ENCODE data around the gene LHCGR. TPM values are rescaled to one million over a fixed set of nuclear protein-coding genes. Genes with fewer than 3 reads are reported as not detected.
A peak's percentile ranks its signal among the peaks of the same experiment; 100 is the strongest.
"Not testable (repeated sequence)": the region's sequence is repeated elsewhere in the genome, so short reads cannot be mapped to it uniquely, and the experiment has no call there.

Gene LHCGR
- total RNA-seq, 1 donor from 2014 or later = 0.10 TPM

DNA sequence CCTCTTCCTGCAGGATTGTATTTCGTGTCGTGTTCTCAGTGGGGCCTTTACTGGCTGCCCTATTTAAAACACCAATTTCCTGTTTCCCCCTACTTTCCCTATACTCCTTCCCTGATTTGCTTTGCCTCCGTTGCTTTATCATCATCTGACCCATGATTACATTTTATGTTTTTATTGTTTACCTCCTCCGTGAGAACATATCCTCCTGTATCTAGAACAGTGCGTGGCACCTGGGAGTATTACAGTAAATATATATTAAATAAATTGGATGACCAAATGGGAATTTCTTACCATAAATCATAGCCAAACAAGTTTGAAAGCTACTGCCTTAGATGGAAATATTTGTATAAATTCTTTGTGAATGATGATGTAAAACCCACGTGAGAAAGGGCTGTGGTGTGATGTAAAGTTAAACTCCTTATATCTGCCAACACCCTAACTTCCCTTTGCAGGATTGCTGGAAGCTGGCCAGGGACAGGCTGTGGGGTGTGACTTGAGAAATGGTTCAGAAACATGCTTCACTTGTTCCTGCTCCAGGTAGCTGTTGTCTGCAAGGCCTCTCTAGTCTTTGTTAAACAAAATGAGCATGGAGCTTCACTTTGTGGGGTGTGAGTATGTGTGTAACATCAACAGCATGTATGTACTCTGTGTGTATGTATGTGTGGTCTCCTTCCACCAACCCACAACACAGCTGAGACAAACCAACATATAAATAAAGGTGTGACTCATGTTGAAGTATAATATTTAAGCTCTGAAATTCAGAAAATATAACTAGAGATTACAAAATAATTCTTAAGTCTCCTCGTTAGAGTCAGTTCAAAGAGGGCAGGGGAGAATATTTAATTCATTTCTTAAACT, 40.3 kb downstream of the LHCGR start:
- intact Hi-C loops (cut with micrococcal nuclease) = no loop called here
- ATAC-seq (no peak), DNase-seq (peak; percentile 46)

GRCh38 chr2:48714245-48714644, 41.3 kb downstream of the LHCGR start:
- intact Hi-C loops (cut with micrococcal nuclease) = no loop called here
- ATAC-seq = no peak
- DNase-seq = no peak

GRCh38 chr2:48713647-48714046, 41.9 kb downstream of the LHCGR start:
- no peak for DNase-seq
- ATAC-seq = peak; percentile 42
- intact Hi-C loops (cut with micrococcal nuclease) = no loop called here

- intact Hi-C loops (cut with micrococcal nuclease) = no loop called here
- DNase-seq (no peak), ATAC-seq (no peak)
Observed at GRCh38 chr2:48712151-48712550, 43.4 kb downstream of the LHCGR start.

GRCh38 chr2:48711343-48711742, 44.2 kb downstream of the LHCGR start:
- no peak for DNase-seq
- no peak for ATAC-seq
- intact Hi-C loops (cut with micrococcal nuclease) = no loop called here

DNA sequence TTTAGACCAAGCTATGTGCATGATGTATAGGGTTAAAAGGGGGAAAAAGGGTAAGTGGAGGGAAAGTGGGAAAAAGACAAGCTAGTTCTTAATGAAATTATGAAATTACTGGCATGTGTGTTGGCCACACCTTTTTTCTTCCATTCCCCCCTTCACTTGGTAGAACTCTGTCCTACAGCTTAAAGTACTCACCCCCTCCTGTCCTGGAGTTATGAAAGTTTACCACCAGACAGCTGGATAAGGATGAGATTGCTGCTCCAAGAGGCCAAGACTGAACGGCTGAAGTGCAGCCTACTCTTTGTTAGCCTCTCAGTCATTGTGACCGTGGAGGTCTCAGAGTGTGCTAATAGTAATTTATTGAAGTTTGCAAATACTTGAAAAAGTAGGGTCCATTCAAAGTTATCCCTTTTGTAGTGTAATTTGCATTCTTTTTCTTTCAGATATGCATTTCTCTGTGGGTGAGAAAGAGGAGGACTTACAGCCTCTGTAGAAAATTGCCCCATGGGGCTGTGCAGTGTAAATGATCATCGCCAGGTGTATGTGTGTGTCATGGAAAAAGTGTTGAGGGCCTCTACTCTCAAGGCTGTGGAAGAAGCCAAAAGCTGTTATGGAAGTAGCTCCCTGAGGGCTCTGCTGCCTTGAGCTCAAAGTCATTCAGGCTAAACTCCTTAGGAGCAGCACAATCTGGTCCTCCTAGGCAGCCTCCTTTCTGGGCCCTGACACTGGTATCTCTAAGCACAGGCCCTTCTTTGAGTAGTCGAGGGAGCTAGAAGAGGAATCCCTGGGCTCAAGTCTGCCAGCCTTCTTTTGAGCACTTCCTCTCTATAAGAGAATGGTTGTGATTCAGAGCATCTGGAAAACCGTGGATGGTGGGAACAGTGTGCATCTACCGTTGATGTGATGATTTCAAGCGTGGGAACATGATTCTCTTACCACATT, 46.2 kb downstream of the LHCGR start:
- intact Hi-C loops (cut with micrococcal nuclease) = no loop called here
- ATAC-seq = no peak
- no peak for DNase-seq

DNA sequence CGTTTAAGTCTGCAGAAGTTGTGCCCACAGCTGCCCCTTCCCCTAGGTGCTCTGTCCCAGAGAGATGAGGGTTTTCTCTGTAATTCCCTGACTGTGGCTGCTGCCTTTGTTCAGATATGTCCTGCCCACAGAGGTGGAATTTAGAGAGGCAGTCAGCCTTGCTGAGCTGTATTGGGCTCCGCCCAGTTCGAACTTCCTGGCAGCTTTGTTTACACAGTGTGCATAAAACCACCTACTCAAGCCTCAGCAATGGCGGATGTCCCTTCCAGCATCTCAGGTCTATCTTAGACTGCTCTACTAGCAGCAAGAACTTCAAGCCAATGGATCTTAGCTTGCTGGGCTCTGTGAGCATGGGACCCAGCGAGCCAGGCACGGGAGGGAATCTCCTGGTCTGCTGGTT, 48.1 kb downstream of the LHCGR start:
- intact Hi-C loops (cut with micrococcal nuclease) = no loop called here
- ATAC-seq (no peak), DNase-seq (no peak)

- ATAC-seq; intact Hi-C loops (cut with micrococcal nuclease): not testable (repeated sequence)
Observed at GRCh38 chr2:48703621-48704020, 51.9 kb downstream of the LHCGR start.

DNA sequence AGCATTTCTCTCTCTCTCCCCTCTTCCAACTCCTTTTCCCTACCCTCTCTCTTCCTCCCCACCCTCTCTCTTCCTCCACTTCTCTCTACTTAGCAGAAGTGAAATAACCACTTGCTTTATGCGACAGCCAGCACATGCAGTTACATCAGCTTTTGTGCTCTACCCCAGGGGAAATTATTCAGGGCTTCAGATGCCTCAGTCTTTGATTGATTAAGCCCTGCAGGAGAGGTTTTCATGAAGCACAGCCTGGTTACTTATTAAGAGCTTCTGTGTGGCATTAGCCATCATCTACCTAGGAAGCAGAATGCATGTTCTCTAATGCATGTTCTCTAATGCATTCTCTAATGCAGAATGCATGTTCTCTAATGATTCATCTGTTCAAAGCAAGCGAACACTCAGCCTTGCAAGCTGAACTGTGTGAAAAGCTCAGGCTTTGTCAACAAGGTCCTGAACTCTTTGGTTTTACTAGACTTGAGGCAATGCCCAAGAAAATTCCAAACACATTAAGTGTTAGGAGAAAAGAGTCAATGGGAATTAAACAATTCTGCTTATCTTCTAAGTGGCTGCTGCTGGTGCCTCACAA, 56.1 kb downstream of the LHCGR start:
- DNase-seq (no peak), ATAC-seq (no peak)
- intact Hi-C loops (cut with micrococcal nuclease) = no loop called here

More at GRCh38 chr2:48703621-48704020, 51.9 kb downstream of the LHCGR start:
- not testable (repeated sequence) for DNase-seq

DNA sequence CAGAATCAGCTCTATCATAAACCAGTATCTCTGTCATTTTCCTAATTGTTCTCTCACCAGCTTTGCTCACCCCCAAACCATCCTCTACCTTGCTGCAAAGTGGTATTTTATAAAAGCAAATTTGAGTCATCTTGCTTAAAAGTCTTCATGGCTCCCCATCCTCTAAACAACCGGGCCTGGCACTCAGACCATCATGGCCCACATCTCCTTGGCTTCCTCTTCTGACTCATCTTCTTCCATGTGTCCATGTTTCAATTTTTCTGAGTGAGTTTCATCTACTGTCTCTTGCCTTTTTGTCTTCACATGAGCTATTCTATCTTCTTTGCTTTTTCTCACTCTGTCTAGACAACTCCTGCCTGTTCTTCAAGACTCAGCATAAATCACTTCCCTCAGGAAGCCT, 58.6 kb downstream of the LHCGR start:
- no peak for ATAC-seq
- intact Hi-C loops (cut with micrococcal nuclease) = no loop called here
- no peak for DNase-seq

- intact Hi-C loops (cut with micrococcal nuclease) = no loop called here
- no peak for DNase-seq
- no peak for ATAC-seq
Observed at GRCh38 chr2:48695991-48696390, 59.5 kb downstream of the LHCGR start.

DNA sequence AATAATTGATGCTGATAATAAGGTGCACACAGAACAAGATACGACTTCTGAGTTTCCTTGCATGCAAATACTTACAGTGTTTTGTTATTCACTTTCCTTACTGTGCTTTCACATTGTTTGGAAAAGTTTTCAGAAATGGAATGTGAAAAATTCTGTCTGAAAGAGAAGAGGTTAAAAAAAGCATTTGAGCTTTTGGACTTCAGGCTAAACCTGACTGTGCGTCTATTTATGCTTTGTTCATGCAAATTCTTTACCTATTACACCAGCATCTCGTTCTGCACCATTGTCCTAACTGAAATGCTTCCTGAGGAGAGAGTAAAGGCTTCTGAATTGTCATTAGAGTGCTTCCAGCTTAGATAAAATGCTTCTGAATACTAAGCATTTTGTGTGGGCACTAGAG, 61.4 kb downstream of the LHCGR start:
- intact Hi-C loops (cut with micrococcal nuclease) = no loop called here
- ATAC-seq (no peak), DNase-seq (no peak)

DNA sequence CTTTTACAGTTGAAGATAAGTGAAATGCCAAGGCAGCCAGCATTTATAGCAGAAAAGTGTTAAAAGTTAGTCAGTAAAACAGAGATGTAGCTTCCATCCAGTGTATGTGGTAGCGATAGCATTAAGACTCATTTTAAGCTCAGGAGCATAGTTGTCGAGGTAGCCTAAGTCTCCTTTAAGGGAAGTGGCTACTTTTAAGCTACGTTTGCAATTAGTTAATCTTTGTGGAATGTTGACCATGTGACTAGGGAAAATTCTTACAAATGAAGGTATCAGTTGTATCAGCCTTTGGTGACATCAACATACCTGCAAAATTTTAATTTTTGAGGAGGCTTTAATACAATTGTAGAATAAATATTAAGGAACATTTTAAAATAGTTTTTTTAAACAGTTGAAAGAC, 61.9 kb downstream of the LHCGR start:
- ATAC-seq (no peak), DNase-seq (no peak)
- intact Hi-C loops (cut with micrococcal nuclease) = no loop called here

GRCh38 chr2:48693066-48693465, 62.5 kb downstream of the LHCGR start:
- no peak for DNase-seq

GRCh38 chr2:48691935-48692691, 63.4 kb downstream of the LHCGR start:
- ATAC-seq (no peak), DNase-seq (no peak)
- intact Hi-C loops (cut with micrococcal nuclease) = no loop called here

More at GRCh38 chr2:48693066-48693465, 62.5 kb downstream of the LHCGR start:
- intact Hi-C loops (cut with micrococcal nuclease) = no loop called here
- ATAC-seq = no peak

DNA sequence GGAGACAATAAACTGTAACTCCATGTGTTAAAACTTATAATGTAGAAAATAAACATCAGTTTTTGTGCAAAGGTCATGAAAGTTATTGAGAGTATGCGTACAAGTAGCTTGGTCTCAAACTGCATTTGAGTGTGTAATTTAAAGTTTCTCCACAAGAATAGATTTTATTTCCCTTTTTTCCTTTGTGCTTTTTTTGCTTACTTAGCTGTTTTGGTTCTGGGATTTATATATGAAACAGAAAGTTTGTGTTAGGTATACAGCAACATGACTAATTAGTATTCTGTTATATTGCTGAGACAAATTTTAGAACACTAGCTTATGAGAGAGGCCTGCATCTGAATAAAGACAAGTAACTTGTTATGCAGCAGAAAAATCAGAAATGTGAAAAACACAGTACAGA, 70.4 kb downstream of the LHCGR start:
- no peak for DNase-seq
- intact Hi-C loops (cut with micrococcal nuclease) = no loop called here

DNA sequence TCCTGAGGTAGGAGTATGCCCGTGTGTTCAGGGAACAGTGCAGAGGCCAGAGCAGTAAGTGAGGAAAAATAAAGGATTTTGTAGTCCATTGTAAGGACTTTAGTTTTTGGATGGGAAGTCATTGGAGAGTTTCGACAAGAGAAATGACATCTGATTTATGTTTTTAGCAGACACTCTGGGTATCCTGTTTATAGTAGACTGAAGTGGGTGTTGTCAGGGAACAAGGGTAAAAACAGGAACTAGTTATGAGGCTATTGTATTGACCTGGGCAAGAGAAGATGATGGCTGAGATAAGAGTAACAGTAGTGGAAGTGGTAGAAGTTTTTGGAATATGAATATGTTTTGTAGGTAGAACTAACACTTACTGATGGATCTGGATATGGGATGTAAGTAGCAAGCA, 78.1 kb downstream of the LHCGR start:
- intact Hi-C loops (cut with micrococcal nuclease) = no loop called here
- ATAC-seq (no peak), DNase-seq (no peak)

More for the DNA sequence above, 70.4 kb downstream of the LHCGR start:
- ATAC-seq = no peak

GRCh38 chr2:48674933-48675332, 80.6 kb downstream of the LHCGR start:
- ATAC-seq (no peak), DNase-seq (no peak)
- intact Hi-C loops (cut with micrococcal nuclease) = no loop called here

DNA sequence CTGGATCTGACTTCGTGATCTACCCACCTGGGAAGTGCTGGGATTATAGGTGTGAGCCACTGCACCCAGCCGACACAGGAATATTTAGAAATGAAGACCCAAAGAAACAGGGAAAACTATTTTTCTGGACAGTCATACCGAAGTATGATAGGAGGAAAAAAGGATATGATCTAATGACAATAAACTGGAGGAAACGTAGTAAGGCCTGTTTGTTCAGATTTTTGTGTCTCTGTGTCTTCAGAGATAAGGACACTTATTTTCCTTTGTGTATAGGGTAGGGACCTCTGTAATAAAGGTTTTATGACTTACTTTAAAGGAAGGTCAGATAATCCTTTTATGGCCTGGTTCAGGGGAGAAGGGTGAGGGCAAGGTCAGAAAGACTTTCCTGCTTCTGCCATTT, 81.9 kb downstream of the LHCGR start:
- intact Hi-C loops (cut with micrococcal nuclease) = no loop called here
- DNase-seq (no peak), ATAC-seq (no peak)

All from left ventricle myocardium superior (tissue), 1 donor.